ENCODE data around the gene EDC3.
"Not testable (repeated sequence)": the region's sequence is repeated elsewhere in the genome, so short reads cannot be mapped to it uniquely, and the experiment has no call there.

Gene EDC3

DNA sequence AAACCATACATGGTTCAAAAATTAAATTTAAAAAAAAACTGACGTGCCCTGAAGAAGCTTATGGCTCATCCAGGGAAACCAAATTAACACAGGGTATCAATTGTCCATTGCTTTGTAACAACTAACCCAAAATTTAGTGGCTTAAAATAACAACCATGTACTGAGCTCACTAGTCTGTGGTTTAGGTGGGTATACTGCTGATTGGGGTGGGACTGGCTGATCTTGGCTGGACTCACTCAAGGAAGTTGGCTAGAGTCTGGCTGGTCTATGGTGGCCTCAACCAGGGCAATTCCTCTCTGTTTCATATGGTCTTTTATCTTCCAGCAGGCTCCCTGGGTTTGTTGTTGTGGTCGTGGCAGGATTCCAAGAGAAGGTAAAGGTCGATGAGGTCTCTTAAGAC, 14.1 kb upstream of the EDC3 start:
- DNase-seq: no peak

DNA sequence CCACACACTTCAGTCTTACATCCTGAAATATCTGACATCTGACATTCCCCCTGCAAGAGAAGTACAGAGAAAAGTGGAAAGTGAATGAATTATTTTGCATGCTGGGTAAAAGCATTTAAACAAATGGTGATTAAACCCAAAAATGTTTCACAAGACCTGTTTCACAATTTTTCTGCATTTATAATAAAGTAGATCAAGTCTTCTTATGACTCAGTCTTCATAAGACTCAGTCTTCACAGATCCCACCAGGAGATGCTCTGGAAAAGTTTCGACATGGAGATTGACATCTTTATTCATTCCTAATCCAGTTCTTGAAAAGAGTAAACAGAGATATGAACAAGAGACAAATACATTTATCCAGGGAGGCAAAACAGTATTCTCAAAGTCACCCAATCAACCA, 13.2 kb upstream of the EDC3 start:
- no peak for DNase-seq

DNA sequence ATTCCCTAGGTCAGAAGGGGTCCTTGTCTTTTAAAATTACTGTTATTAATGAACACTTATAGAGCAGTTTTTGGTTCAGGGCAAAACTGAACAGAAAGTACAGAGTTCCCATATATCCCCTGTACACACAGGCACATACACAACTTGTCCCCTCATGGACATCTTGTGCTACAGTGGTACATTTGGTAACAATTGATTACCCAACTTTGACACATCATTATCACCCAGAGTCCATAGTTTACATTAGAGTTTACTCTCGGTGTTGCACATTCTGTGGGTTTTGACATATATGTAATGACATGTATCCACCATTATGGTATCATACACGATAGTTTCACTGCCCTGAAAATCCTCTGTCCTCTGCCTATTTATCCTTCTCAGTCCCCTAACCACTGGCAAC, 984 bp upstream of the EDC3 start:
- no peak for DNase-seq

DNA sequence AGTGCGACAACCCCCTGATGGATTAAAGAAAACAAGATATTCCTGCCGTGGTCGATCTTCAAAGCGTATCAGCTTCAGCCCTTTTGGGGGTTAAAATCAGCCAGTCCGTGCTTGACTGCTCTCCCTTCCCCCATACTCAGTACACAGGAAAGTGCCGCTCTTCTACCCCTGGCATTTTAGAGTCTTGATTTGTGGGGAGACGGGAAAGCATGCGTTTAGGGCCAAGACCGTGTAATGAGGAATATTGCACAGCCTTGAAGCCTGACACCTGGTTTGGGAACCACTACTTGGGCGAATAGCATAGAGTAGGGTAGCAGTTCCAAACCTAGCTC, 540 bp upstream of the EDC3 start:
- no peak for DNase-seq

DNA sequence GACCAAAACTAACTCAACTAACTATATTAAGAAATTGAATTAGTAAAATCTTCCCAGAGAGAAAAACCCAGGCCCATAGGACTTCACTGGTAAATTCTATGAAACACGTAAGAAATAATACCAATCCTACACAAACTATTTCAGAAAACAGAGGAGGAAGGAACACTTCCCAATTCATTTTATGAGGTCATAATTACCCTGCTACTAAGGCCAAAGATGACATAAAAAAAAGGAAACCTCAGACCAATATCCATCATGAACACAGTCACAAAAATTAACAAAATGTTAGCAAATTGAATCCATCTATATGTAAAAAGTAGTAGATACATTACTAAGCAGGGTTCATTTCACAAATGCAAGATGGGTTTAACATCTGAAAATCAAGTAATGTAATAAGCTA, 3.5 kb downstream of the EDC3 start:
- no peak for DNase-seq

DNA sequence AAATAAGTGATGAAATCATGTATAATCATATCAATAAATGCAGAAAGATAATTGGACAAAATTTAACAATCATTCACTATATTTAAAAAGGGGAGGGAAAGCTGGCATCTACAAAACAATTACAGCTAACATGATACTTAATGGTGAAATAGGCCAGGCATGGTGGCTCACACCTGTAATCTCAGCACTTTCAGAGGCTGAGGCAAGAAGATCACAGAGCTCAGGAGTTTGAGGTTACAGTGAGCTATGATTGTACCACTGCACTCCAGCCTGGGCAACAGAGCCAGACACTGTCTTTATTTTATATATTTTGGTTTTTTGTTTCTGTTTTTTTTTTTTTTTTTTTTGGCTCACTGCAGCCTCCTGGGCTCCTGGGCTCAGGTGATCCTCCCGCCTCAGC, 12.1 kb downstream of the EDC3 start:
- no peak for DNase-seq

DNA sequence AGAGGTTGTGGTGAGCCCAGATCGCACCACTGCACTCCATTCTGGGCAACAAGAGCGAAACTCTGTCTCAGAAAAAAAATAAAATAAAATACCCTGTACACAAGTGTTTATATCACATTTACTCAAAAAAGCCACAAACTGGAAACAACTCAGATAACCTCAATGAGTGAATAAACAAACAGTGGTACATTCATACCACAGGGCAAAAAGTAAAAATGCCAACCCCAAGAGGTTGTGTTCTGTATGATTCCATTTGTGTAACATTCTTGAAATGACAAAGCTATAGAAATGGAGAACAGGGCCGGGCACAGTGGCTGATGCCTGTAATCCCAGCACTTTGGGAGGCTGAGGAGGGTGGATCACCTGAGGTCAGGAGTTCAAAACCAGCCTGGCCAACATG, 12.9 kb downstream of the EDC3 start:
- no peak for DNase-seq

DNA sequence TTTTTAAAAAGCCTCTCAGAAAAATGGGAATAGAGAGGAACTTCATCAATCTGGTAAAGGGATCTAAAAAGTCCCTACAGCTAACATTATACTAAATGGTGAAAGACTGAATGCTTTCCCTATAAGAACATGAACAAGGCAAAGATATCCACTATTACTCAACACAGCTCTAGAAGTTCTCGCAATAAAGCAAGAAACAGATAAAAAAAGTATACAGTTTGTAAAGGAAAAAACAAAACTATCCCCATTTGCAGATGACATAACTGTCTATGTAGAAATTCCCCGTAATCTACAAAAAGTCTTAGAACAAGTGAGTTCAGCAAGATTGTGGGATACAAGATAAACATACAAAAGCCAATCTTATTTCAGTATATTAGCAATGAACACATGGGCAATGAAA, 15.4 kb downstream of the EDC3 start:
- DNase-seq: no peak

DNA sequence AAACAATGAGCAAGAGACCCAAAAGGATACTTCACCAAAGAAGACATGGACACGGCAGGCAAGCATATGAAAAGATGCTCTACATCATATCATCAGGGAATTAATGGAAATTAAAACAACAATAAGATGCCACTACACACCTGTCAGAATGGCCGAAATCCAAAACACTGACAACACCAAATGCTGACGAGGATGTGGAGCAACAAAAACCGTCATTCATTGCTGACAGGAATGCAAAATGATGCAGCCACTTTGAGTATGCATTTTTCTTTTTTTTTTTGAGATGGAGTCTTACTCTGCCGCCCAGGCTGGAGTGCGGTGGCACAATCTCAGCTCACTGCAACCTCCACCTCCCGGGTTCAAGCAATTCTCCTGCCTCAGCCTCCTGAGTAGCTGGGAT, 19.0 kb downstream of the EDC3 start:
- no peak for DNase-seq

DNA sequence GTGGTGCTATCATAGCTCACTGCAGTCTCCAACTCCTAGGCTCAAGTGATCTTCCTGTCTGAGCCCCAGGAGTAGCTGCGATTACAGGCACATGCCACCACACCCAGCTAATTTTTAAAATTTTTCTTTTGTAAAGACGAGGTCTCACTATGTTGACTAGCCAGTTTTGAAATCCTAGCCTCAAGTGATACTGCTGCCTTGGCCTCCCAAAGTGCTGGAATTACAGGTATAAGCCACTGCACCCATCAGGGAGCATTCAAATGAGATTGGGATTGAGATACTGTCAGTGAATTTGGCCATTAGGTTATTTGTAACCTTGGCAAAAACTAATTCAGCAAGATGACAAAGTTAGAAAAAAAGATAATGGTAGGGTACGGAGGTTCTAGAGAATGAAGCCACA, 21.7 kb downstream of the EDC3 start:
- DNase-seq: no peak

DNA sequence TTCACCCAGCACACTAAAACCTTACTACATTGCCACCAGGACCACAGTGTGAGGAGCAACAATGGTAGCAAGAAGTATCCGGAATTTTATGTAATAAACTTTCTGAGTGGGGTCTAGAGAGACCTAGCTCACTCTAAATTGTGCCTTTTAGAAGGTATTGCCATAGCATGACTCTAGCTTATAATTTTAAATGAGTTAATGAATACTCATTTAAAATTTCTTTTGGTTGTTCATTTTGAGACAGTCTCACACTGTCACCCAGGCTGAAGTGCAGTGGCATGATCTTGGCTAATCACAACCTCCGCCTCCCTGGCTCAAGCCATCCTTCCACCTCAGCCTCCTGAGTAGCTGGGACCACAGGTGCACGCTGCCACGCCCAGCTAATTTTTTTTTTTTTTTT, 26.2 kb downstream of the EDC3 start:
- DNase-seq: no peak

DNA sequence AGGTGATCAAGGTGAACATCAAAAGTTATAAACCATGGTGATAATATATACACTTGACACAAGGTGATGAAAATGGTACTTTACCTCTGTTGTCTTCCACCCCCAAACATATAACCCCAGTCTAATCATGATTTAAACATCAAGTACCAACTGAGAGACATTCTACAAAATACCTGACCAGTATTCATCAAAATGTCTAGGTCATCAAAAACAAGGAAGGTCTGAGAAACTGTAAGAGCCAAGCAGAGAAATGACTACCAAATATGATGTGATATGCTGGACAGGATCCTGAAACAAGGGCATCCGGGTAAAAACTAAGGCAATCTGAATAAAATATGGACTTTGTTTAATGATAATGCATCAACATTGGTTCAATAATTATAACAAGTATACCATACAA, 27.8 kb downstream of the EDC3 start:
- DNase-seq: no peak

DNA sequence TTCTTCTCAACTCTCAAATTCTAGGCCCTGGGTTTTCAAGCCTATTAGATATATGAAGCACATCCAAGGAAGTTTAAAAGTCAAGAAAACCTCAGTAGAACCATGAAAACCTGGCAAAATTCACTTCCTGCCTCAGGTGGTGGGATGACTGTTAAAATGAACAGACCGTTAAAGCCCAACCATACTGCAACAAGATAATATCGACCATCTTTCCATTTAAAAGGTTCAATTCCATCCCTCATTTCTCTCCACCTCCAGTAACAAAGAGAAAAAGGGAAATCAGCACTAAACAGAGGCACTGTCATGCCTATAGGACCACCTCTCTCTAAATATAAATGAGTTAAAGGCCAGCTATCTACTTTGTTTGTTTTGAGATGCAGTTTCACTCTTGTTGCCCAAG, 31.2 kb downstream of the EDC3 start:
- no peak for DNase-seq

DNA sequence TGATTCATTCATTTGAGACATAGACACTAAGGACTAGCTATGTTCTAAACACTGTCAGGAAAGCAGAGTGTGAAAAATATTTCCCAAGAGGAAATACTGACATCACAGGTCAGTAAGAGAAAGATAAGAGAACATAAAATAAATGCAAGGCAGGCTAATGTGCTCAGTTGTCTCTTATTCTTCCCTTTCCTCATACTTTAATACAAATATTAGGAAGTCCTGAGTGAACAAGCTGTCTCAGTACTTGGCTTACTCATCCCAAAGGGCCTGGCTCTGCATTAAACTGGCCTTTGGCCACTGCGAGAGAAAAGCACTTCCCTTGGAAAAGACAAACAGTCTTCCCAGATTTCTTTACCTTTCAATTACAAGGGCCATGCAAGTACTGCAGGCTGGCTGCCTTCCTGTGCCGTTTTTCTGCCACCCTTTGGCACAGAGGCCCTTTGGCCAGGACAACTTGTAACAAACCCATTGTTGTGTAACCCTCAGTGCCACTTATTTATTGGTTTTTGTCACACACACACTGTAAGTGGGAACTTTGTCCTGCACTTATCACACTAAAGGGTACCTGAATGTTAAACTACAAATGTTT, 31.7 kb downstream of the EDC3 start:
- no peak for DNase-seq

DNA sequence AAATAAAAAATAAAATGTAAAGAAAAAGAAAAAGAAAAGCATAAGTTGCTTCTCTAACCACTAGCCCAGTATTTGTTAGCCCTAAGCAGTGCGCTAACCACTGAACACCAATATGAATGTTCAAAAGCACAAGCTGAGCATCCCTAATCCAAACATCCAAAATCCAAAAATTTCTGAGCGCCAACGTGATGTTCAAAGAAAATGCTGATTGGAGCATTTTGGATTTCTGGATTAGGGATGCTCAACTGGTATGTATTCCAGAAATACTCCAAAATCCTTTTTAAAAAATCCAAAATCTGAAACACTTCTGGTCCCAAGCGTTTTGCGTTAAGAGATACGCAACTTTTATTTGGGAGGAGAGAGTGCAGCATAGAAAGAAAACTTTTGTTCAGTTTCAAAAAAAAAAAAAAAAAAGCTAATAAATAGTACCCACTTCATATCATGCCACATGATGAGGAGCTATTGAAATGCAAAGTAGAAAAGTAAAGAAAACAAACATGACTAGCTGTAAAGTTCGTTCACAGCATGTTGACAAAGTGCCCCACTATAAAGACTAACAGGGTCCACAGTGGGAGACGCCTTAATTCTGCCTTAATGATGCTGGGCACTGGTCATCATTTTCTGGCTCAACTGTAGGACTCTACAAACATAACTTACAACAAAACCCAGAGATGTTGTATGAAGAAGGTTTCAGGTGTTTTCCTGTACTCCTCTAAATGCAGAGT, 32.4 kb downstream of the EDC3 start:
- no peak for DNase-seq

DNA sequence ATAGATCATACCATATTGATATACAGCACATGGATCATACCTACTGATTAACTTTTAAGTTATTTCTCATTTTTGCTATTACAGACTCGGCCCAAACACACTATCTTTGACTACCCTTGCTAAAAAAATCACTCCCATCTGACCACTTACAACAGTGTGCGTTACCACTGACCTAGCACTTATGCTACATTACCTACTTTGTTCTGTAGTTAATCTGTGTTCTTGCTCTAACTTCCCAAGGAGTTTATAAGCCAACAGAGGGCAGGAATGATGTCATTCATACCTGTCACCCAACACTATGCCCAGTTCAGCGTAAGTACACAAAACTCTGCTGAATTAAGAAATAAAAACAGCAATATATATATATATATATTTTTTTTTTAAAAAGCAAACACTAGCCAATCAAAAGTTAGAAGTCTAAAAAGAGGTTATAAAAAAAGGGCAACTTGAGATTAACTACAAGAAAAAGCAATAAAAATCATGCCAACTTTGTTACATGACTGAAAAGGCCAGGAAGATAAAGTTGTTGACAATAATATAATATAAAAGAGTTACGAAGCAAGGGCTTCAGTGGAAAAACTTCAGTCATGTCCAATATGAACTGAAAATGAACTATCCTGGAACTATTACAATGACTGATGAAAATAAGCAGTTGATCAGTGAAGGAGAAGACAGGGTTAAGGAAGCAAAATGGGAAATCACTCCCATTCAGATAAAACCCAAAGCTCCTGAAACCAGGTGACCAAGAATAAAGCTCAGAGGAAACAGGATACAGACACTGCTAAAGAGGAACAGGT, 33.6 kb downstream of the EDC3 start:
- no peak for DNase-seq

DNA sequence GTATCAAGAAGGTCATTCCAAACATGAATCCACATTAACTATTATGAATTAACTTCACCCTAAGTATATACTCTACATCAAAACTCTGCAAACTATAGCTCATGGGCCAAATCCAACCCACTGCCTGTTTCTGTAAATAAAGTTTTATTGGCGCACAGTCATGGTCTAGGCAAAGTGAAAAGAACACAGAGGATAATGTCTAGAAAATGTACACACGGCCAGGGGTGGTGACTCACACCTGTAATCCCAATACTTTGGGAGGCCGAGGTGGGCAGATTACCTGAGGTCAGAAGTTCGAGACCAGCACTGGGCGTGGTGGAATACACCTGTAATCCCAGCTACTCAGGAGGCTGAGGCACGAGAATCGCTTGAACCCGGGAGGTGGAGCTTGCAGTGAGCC, 34.5 kb downstream of the EDC3 start:
- DNase-seq: not testable (repeated sequence)

DNA sequence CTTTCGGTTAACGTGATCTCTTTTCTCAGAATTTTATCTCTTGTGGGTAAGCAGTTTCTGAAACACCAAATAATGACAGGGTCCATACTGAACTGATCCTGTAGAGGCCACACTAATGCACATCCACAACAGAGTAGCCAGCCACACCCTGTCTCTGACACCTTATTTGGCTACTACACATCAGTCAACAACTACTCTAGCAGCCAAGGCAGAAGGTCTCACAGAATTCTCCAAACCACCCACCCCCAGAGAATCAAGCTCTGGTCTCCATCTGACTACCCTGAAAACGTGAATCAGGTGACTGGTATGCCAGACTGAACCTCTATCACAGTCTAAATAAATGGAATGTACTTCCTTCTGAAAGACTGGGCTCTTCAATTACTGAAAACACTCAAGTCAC, 38.0 kb downstream of the EDC3 start:
- no peak for DNase-seq

DNA sequence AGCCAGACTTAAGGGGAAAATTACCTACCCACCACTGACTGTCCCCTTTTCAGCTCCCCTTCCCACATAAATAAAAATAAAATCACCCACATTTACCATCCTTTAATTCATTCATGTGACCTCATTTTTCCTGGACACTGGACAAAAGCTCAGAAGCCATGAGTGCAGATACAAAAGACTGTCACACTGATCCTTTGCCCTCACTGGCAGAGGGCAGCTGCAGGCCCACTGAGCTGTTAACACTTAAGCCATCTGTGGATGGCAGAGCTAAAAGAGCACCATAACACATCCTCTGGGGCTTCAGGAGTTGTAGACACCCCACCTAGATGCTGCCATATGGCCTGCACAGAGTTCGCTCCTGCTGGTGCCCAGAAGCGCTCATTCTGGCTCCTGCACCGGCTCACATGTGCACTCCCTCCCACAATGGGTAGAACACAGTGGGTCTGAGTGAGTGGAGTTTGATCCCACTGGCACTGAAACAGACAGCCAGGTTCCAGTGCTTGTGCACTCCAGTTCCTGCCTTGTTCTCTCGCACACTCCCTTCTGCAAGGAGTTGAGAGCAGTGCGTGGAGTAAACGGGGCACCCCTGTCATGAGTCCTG, 38.8 kb downstream of the EDC3 start:
- DNase-seq: no peak

DNA sequence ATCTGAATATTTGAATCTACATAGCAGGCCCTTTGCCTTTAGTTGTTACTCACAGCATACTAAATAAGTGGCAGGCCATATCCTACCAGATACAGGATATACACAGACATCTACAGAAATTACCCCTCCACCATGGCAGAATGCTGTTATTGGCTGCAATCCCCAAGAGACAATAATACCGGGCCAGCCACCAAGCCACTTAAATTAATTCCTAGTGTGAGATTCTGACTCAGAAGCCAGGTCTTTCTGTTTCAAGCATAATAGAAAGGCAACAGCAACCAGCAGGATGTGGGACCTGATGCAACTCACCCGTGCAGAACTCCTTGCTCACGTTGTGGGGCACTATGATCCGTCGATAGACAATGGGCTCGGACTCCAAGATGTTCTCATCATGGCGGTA, 40.4 kb downstream of the EDC3 start:
- DNase-seq: no peak

DNA sequence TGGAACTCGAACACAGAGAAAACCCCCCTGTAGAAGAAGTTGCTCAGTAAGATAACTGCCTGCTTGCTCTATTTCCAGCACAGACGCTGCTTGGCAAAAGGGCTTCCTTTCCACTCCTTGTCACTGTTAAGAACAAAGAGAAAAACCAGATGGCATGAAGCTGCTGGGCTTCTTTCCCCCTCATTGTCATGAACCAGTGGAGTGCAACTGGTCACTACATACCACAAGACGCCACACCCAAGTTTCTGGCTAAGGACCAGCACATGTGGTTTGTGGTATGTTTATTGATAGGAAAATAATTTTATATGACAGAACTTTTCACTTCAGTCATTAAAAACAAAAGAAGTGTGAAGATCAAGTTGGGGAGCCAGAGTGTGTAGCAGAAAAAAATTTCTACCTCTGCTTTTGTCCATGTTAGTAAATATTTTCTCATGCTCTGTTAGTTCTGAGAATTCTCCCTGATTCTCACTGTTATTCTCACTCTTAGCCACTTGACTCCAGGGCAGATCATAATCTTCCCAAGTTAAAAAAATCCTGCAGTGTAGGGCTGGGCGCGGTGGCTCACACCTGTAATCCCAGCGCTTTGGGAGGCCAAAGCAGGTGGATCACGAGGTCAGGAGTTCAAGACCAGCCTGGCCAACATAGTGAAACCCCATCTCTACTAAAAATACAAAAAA, 42.3 kb downstream of the EDC3 start:
- DNase-seq: no peak

DNA sequence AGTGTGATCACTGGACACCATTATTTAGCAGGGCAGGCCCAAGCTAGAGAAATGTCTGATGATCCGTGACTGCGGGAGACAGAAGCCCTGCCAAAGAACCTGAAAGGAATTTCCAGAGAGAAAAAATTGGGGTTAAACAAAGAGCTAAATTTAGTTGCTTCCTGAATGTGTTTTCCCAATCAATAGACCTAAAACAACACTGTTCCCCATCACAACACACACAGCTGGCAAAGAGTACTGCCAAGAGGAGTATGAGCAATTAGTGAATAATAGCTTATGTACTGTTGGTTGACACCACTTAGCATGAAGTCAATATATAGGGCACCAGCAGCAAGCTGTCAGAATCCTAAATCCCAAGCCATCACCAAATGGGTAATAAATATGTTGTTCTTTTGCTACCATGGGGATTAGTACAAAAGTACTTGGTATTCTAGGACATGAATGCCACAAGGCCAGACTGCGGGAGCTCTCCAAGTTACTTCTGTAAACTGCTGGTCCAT, 44.5 kb downstream of the EDC3 start:
- DNase-seq: no peak

Data from activated CD4-positive, CD25-positive, alpha-beta regulatory T cell (primary cell).